SIG-M5 treated with dmso at 0.1 percent for 504 hours (cell line): ENCODE measurements around the gene TNKS1BP1.
A peak's percentile ranks its signal among the peaks of the same experiment; 100 is the strongest.

Experiments used
- DNase-seq: peaks from one replicate; lab custom pipeline; 2025; ENCODE audit not compliant: unreplicated experiment; lab: John Stamatoyannopoulos, UW

Gene TNKS1BP1

GRCh38 chr11:57331720-57332119 is 7.0 kb upstream of the TNKS1BP1 start:
- DNase-seq, result no peak

DNA sequence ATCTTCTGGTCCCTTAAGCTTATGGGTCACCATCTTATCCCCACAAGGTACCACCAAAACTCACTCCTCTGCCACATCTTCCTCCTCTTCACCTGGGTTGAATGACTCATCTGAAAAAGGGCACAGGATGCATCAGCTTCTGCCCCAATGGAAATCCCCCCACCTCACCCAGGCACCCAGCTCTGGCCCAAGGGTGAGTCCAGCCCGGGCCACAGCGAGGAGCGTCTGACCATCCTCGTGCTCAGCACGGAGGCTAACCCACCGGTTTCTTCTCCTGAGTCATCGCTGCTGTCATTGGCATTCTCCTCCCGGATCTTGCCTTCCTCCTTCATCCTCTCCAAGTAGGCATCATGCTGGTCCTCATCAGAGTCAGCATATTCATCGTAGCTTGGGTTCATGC is 5.3 kb upstream of the TNKS1BP1 start:
- DNase-seq, result no peak

GRCh38 chr11:57327721-57328120 is 3.0 kb upstream of the TNKS1BP1 start:
- DNase-seq, result no peak

- DNase-seq, result no peak
These were observed 940 bp upstream of the TNKS1BP1 start for GRCh38 chr11:57325735-57326048.

DNA sequence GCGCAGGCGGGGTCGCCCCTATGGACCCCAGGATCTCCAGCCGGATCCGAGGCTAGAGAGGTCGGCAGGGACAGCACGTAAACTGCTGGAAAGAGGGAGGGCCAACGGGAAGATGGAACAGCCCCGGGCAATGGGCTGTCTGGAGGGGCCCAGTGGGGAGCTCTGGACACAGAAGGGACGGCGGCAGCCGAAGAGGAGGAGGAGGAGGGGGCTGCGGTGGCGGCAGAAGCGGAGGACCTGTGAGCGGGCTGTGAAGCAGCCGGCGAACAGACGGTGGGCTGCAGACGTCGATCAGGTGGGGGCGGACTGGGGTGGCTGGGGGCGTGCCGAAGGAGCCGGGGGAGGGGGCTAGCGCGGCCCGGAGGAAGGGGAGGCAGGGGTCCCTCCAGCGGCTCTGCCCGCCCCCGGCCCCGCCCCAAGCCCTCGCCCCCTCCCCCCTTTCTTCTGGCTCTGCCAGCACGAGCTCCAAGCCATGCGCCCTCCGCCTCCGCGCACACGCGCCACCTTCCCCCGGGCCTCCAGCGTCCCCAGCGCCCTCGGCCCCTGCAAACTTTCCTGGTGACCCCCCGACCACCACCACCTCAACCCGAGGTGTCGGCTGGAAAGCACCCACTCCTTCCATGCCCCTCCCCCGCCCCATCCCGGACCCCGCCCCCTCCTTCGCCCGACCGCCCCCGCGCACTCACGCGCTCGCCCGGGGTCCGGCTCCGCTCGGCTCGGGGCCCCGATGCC is 432 bp downstream of the TNKS1BP1 start:
- no peak for DNase-seq

DNA sequence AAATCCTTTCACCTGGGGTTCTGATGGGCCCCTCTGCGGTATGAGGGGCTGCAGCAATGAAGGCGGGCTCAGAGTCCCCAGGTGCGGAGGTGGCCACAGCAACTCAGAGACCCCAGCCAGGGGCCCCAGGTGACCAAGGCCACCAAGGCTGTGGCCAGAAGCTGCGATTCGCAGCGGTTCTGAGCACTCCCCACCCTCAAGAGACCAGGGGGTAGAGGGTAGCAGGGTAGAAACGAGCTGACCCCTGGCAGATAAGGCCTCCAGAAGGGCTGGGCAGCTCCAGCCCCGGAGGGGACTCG is 948 bp downstream of the TNKS1BP1 start:
- no peak for DNase-seq

DNA sequence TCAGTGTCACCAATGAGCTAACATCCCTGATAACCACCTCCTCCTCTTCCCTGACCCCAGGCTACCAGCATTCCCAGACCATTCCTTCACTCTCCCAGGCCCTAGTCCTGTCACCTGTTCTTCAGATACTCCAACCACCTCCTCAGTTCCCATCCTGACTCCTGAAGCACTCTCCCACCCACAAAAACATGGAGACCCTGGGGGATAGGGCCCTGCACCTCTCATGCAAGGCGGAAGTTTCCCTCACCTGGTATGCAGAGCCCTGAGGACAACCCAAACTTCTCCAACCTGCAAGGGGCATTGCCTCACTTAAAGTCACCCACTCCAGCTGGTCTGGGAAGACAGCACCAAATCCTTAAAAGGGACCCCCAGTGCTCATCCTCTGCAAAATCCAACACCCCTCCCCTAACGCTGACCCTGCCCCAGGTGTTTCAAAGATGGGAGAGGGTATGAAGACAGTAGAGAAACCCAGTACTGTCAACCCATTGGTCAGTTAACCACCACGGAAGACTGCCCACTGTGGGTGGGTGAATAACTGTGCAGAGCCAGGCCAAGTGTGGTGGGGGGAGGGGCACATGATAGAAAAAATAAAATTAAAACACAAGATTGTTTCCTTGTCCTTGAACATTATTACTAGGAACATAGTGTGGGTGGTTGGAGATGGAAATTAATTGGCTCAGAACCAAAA is 1.4 kb downstream of the TNKS1BP1 start:
- DNase-seq, result no peak

GRCh38 chr11:57322256-57323166 is 2.2 kb downstream of the TNKS1BP1 start:
- DNase-seq, result peak; percentile 23

DNA sequence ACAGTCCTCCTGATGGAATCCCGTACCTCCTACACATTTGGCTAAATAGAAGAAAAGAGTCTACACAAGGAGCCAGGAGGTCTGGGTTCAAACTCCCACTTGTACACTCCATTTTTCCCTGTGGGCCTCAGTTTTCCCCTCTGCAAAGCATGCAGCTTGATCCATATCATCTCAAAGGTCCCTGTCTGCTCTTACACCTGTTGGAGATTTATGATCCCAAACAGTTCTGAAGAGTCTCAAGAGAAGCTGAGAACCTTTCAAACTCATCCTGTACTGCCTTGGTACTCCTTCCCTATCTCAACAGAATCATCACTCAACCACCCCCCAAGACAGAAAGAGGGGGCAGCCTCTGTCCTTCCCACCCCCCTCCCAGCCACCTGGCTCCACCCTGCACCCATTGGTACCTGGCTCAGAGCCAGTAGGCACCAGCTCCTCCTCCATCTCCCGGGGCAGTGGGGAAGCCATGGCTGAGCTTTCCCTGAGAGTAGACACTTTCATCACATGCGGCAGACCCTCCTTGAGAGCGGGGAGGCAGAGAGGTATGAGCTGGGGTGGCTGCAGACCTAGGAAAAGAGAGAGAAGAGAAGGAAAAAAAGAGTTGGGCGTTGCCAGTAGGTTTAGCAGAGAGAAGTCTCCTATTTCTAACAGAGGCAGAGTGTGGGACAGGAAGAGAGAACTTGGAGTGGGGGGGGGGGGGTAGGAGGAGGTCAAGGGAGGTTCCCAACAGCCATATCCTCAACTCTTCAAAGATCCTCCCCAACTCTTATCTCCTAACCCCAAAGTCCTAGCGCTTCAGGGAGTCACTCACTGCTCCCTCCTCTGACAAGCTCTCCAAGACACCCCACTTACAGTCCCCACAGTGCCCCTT is 3.1 kb downstream of the TNKS1BP1 start:
- DNase-seq, result no peak

DNA sequence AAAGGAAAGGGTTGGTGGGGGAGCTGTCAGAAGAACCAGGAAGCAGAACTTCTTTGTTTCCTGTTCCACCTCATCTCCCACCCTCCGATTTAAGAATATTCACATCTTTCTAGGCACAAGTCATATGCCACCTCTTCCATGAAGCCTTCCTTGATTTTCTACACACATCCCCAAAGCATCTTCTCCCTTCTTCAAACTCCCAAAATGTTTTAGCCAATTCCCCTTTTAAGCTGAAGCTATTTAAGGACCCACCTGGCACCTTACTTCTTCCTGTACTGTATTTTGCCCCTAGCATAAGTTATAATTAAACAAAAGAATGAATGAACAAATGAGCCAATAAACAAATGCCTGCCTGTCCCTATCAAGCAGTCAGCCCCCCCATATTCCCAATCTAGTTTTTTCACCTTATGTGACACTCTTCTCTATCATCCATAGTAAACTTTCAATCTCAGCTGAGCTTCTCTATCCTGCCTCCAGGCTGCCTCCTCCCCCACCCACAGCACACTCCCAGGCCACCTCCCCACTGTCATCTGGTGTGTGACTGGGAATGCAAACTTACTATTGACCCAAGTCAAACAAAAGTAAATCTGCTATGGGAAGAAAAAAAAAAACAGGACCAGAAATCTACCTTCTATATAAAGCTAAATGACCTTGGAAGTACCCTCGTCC is 3.9 kb downstream of the TNKS1BP1 start:
- DNase-seq, result no peak

DNA sequence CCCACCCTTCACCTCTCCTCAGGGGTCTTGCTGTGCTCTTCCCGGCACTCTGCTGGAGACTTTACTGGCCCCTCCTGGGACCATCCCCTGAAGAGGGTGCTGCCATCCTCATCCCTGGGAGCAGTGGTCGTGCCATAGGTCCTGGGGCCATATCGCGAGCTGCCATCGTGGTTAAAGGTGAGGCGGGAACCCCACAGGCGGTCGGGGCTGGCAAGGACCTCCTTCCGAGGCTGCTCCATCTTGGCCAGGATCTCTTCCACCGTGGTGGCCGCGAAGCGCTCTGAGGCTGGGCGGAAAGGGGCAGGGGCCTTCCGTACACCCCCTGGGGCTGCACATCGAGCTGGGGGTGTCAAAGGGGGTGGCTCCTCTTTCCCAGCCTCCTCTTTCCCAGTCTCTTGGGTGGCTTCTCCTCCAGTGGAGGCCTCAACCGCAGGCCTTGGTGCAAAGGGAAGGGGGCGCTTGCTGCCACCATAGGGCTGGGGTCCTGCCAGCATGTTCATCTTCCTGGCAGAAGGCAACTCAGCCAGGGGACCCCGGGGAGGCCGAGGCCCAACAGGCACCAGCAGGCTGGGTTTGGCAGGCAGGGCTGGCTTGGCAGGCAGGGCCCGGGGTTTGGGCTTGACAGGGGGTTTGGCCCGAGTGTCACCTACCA is 4.6 kb downstream of the TNKS1BP1 start:
- DNase-seq, result no peak

- no peak for DNase-seq
These were observed 6.6 kb downstream of the TNKS1BP1 start for GRCh38 chr11:57318178-57318577.

- DNase-seq, result no peak
These were observed 8.7 kb downstream of the TNKS1BP1 start for GRCh38 chr11:57316017-57316416.

DNA sequence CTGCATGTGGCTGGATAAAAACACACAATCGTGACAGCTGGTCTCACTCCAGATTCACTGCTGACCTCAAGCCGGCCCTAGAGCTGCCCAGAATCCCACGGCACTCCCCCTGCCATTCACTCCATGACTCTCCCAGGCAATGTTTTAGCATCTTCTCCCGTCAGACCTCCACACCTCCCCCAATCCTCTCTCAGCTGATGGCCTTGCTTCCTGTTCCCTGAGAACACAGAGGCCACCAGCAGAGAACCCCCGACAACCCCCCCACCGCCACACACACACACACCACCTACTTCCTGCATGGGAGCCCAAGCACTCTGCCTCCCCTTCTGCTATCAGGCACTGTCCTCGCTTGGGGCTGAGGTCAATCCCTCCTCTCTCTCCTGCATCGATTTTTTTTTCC is 9.3 kb downstream of the TNKS1BP1 start:
- no peak for DNase-seq

- DNase-seq, result no peak
These were observed 10.4 kb downstream of the TNKS1BP1 start for GRCh38 chr11:57314221-57314973.

- no peak for DNase-seq
These were observed 11.0 kb downstream of the TNKS1BP1 start for GRCh38 chr11:57313788-57314135.

DNA sequence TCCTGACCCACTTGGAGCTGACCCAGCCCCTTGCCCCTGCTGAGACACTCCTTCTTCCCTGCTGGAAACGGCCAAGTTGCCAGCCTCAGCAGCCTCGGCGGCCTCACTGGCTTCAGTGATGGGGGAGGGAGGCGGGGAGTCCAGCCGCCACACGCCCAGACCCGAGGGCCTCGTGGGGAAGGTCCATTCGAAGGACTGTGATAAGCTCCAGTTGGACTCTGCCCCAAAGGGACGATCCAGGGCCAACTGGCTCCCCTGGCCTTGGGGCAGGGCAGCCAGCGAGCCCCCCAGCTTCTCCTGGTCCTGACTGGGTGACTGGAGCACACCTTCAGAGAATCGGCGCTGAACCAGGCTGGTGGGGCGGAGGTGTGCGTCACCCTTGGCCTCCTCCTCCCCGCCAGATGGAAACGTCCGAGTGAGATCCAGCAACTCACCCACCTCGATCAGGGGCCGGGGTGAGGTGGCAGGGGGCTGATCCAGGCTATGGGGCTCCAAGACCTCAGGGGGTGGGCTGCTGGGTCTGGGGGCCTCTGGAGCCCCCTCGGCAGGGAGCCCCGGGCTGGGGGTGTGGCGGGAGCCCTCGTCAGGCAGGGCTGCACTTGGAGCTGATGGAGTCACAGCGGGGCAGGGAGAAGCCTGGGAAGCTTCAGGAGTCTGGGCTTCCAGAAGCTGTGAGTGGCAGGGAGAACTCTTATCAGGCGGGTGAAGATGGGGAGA is 11.5 kb downstream of the TNKS1BP1 start:
- DNase-seq, result no peak

DNA sequence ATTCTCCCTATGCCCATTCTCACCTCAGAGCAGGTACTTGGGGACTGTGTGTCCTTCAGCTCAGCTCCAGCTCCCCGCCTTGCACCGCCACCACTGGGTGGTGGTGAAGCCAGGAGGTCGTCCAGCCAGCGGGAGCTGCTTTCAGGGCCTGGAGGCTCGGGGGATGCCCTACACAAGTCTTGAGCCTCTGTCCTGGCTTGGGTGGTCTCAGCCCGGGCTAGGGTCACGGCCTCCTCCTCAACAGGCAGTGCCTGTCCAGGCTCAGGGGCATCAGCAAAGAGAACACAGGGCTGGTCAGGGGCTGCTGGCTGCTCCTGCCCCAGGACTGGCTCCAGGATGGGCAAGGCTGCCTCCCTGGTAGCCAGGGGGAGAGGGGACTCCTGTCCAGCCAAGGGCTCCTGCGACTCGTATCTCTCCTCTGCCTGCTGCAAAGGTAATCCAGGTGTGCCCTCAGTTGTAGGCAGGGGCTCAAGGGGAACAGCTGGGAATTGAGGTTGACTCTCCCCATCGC is 12.2 kb downstream of the TNKS1BP1 start:
- no peak for DNase-seq
